ENCODE results near the gene ERMAP.
"Not testable (repeated sequence)": the region's sequence is repeated elsewhere in the genome, so short reads cannot be mapped to it uniquely, and the experiment has no call there.

ERMAP gene

DNA sequence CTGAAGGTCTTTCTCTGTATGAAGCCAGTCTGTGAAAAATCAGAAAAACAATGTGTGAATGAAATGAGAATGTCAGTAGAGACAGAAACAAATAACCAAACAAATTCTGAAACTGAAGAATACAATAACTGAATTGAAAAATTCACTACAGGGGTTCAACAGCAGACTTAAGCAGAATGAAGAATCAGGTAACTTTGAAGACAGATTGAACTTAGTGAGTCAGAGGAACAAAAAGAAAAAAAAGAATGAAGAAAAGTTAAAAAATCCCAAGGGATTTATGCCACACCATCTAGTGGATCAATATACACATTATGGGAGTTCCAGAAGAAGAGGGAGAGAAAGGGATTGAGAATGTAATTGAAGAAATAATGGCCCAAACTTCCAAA, 44.1 kb downstream of the ERMAP start:
- Histone ChIP-seq H3K9ac (ENCODE audit: low read depth, low read length) (no peak overlapping the region), H3K36me3 (ENCODE audit: control insufficient read depth, insufficient read depth, low read length) (no peaks in the 10 kb centered on the region), H3K4me3 (ENCODE audit: low read depth, low read length) (no peak overlapping the region), H3K9me3 (ENCODE audit: control insufficient read depth, insufficient read depth, low read length) (no peaks in the 10 kb centered on the region), H3K27me3 (ENCODE audit: control insufficient read depth, insufficient read depth, low read length) (no peaks in the 10 kb centered on the region), H3K4me1 (ENCODE audit: control insufficient read depth, insufficient read depth, low read length) (no peaks in the 10 kb centered on the region)

DNA sequence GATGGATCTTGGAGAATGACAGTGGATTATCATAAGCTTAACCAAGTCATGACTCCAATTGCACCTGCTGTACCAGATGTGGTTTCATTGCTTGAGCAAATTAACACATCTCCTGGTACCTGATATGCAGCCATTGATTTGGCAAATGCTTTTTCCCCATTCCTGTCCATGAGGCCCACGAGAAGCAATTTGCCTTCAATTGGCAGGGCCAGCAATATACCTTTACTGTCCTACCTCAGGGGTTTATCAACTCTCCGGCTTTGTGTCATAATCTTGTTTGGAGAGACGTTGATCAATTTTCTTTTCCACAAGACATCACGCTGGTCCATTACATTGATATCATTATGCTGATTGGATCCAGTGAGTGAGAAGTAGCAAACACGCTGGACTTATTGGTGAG, 49.6 kb downstream of the ERMAP start:
- Histone ChIP-seq H3K27me3 (ENCODE audit: control insufficient read depth, insufficient read depth, low read length) (no peaks in the 10 kb centered on the region), H3K4me1 (ENCODE audit: control insufficient read depth, insufficient read depth, low read length) (no peaks in the 10 kb centered on the region), H3K9me3 (ENCODE audit: control insufficient read depth, insufficient read depth, low read length) (no peaks in the 10 kb centered on the region), H3K36me3 (ENCODE audit: control insufficient read depth, insufficient read depth, low read length) (no peaks in the 10 kb centered on the region), H3K4me3 (ENCODE audit: low read depth, low read length) (no peak overlapping the region), H3K9ac (ENCODE audit: low read depth, low read length) (no peak overlapping the region)

DNA sequence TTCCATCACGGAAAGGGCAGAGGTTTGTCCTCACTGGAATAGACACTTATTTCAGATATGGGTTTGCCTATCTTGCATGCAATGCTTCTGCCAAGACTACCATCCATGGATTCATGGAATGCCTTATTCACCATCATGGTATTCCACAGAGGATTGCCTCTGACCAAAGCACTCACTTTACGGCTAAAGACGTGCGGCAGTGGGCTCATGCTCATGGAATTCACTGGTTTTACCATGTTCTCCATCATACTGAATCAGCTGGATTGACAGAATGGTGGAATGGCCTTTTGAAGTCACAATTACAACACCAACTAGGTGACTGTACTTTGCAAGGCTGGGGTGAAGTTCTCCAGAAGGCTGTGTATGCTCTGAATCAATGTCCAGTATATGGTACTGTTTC, 51.5 kb downstream of the ERMAP start:
- not testable (repeated sequence) for H3K9ac ChIP-seq (ENCODE audit: low read depth, low read length); H3K9me3 ChIP-seq (ENCODE audit: control insufficient read depth, insufficient read depth, low read length); H3K36me3 ChIP-seq (ENCODE audit: control insufficient read depth, insufficient read depth, low read length); H3K27me3 ChIP-seq (ENCODE audit: control insufficient read depth, insufficient read depth, low read length); H3K4me1 ChIP-seq (ENCODE audit: control insufficient read depth, insufficient read depth, low read length); H3K4me3 ChIP-seq (ENCODE audit: low read depth, low read length)

DNA sequence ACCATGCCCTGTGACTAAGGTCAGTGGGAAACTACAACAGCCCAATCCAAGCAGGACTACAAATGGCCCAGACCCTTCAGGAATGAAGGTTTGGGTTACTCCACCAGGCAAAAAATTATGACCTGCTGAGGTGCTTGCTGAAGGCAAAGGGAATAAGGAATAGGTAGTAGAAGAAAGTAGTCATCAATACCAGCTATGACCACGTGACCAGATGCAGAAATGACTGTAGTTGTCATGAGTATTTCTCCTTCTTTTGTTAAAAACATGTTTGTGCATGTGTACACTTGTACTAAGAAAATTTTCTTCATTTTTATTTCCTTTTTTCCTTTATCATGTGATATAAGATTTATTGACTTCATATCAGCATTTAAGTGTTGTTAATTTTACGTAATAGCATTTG, 52.3 kb downstream of the ERMAP start:
- not testable (repeated sequence) for H3K4me1 ChIP-seq (ENCODE audit: control insufficient read depth, insufficient read depth, low read length); H3K9me3 ChIP-seq (ENCODE audit: control insufficient read depth, insufficient read depth, low read length); H3K4me3 ChIP-seq (ENCODE audit: low read depth, low read length); H3K9ac ChIP-seq (ENCODE audit: low read depth, low read length); H3K27me3 ChIP-seq (ENCODE audit: control insufficient read depth, insufficient read depth, low read length); H3K36me3 ChIP-seq (ENCODE audit: control insufficient read depth, insufficient read depth, low read length)

DNA sequence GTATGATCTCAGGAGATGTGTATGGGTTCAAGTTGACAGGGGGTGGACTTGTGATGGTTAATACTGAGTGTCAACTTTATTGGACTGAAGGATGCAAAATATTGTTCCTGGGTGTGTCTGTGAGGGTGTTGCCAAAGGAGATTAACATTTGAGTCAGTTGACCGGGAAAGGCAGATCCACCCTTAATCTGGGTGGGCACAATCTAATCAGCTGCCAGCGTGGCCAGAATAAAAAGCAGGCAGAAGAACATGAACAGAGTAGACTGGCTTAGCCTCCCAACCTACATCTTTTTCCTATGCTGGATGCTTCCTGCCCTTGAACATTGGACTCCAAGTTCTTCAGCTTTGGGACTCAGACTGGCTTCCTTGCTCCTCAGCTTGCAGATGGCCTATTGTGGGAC, 52.8 kb downstream of the ERMAP start:
- not testable (repeated sequence) for H3K9me3 ChIP-seq (ENCODE audit: control insufficient read depth, insufficient read depth, low read length); H3K4me1 ChIP-seq (ENCODE audit: control insufficient read depth, insufficient read depth, low read length); H3K36me3 ChIP-seq (ENCODE audit: control insufficient read depth, insufficient read depth, low read length); H3K9ac ChIP-seq (ENCODE audit: low read depth, low read length); H3K4me3 ChIP-seq (ENCODE audit: low read depth, low read length); H3K27me3 ChIP-seq (ENCODE audit: control insufficient read depth, insufficient read depth, low read length)

DNA sequence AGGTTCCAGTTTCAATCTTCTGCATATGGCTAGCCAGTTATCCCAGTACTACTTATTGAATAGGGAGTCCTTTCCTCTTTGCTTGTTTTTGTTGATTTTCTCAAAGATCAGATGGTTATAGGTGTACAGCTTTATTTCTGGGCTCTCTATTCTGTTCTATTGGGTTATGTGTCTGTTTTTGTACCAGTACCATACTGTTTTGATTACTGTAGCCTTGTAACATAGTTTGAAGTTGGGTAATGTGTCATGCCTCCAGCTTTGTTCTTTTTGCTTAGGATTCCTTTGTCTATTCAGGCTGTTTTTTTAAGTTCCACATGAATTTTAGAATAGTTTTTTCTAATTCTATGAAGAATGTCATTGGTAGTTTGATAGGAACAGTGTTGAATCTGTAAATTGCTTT, 56.2 kb downstream of the ERMAP start:
- not testable (repeated sequence) for H3K4me1 ChIP-seq (ENCODE audit: control insufficient read depth, insufficient read depth, low read length); H3K9ac ChIP-seq (ENCODE audit: low read depth, low read length); H3K9me3 ChIP-seq (ENCODE audit: control insufficient read depth, insufficient read depth, low read length); H3K36me3 ChIP-seq (ENCODE audit: control insufficient read depth, insufficient read depth, low read length); H3K4me3 ChIP-seq (ENCODE audit: low read depth, low read length); H3K27me3 ChIP-seq (ENCODE audit: control insufficient read depth, insufficient read depth, low read length)

DNA sequence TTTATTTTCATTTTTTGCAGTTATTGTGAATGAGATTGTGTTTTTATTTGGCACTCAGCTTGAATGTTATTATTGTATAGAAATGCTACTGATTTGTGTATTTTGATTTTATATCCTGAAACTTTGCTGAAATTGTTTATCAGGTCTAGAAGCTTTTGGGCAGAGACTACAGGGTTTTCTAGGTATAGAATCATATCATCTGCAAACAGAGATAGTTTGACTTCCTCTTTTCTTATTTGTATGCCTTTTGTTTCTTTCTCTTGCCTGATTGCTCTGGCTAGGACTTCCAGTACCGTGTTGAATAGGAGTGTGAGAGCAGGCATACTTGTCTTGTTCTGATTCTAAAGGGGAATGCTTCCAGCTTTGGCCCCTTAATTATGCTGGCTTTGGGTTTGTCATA, 56.7 kb downstream of the ERMAP start:
- no peaks in the 10 kb centered on the region for H3K27me3 ChIP-seq (ENCODE audit: control insufficient read depth, insufficient read depth, low read length)
- no peaks in the 10 kb centered on the region for H3K4me1 ChIP-seq (ENCODE audit: control insufficient read depth, insufficient read depth, low read length)
- H3K4me3 ChIP-seq (ENCODE audit: low read depth, low read length) = no peak overlapping the region
- H3K9ac ChIP-seq (ENCODE audit: low read depth, low read length) = no peak overlapping the region
- H3K9me3 ChIP-seq (ENCODE audit: control insufficient read depth, insufficient read depth, low read length) = no peaks in the 10 kb centered on the region
- H3K36me3 ChIP-seq (ENCODE audit: control insufficient read depth, insufficient read depth, low read length) = no peaks in the 10 kb centered on the region

DNA sequence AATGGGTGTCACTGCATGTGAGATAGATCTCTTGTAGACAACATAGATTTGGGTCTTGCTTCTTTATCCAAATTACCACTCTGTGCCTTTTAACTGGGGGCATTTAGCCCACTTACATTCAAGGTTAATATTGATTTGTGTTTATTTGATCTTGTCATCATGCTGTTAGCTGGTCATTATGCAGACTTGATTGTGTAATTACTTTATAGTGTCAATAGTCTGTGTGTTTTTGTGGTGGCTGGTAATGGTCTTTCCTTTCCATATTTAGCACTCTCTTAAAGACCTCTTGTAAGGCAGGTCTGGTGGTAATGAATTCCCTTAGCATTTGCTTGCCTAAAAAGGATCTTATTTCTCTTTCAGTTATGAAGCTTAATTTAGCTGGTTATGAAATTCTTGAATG, 59.1 kb downstream of the ERMAP start:
- H3K4me1 ChIP-seq (ENCODE audit: control insufficient read depth, insufficient read depth, low read length) = no peaks in the 10 kb centered on the region
- H3K9ac ChIP-seq (ENCODE audit: low read depth, low read length) = no peak overlapping the region
- no peaks in the 10 kb centered on the region for H3K9me3 ChIP-seq (ENCODE audit: control insufficient read depth, insufficient read depth, low read length)
- no peaks in the 10 kb centered on the region for H3K27me3 ChIP-seq (ENCODE audit: control insufficient read depth, insufficient read depth, low read length)
- no peak overlapping the region for H3K4me3 ChIP-seq (ENCODE audit: low read depth, low read length)
- no peaks in the 10 kb centered on the region for H3K36me3 ChIP-seq (ENCODE audit: control insufficient read depth, insufficient read depth, low read length)

DNA sequence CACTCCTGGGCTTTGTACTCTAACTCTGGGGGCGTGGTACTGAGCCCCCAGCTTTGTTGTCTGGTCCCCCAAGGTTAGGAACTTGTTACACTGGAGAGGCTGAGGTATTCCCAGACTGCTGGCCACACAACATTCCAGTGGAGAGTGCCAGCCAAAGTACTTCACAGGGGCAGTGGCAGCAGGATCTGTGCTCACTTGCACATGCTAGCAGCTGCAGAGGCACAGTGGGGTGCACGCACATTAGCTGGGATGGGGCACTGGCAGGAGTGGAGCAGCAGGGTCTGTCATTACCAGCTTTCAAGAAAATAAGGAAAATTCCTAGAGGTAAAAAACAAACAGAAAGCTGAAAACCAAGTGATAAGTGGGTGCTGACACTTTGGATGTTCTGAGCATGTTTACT, 60.5 kb downstream of the ERMAP start:
- Histone ChIP-seq H3K27me3 (ENCODE audit: control insufficient read depth, insufficient read depth, low read length) (no peaks in the 10 kb centered on the region), H3K4me3 (ENCODE audit: low read depth, low read length) (no peak overlapping the region), H3K4me1 (ENCODE audit: control insufficient read depth, insufficient read depth, low read length) (no peaks in the 10 kb centered on the region), H3K9ac (ENCODE audit: low read depth, low read length) (no peak overlapping the region), H3K36me3 (ENCODE audit: control insufficient read depth, insufficient read depth, low read length) (no peaks in the 10 kb centered on the region), H3K9me3 (ENCODE audit: control insufficient read depth, insufficient read depth, low read length) (no peaks in the 10 kb centered on the region)

DNA sequence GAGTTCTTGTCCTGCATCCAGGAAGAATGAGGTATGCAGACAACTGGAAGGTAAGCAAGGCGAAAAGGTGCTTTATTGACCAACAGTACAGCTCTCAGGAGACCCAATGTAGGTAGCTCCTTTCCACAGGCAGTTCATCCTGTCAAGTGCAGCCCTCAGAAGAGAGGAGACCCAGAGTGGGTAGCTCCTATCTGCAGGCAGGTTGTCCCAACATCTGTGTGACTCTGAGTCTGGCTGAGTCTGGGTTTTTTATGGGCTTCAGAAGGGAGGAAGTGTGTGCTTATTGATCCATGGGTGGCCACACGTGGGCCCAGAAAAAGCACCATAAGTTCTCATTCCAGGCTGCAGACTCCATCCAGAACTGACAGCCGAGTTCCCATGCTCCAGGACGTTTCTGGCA, 63.5 kb downstream of the ERMAP start:
- H3K27me3 ChIP-seq (ENCODE audit: control insufficient read depth, insufficient read depth, low read length) = no peaks in the 10 kb centered on the region
- H3K36me3 ChIP-seq (ENCODE audit: control insufficient read depth, insufficient read depth, low read length) = no peaks in the 10 kb centered on the region
- H3K4me1 ChIP-seq (ENCODE audit: control insufficient read depth, insufficient read depth, low read length) = no peaks in the 10 kb centered on the region
- no peak overlapping the region for H3K4me3 ChIP-seq (ENCODE audit: low read depth, low read length)
- H3K9ac ChIP-seq (ENCODE audit: low read depth, low read length) = no peak overlapping the region
- H3K9me3 ChIP-seq (ENCODE audit: control insufficient read depth, insufficient read depth, low read length) = no peaks in the 10 kb centered on the region

DNA sequence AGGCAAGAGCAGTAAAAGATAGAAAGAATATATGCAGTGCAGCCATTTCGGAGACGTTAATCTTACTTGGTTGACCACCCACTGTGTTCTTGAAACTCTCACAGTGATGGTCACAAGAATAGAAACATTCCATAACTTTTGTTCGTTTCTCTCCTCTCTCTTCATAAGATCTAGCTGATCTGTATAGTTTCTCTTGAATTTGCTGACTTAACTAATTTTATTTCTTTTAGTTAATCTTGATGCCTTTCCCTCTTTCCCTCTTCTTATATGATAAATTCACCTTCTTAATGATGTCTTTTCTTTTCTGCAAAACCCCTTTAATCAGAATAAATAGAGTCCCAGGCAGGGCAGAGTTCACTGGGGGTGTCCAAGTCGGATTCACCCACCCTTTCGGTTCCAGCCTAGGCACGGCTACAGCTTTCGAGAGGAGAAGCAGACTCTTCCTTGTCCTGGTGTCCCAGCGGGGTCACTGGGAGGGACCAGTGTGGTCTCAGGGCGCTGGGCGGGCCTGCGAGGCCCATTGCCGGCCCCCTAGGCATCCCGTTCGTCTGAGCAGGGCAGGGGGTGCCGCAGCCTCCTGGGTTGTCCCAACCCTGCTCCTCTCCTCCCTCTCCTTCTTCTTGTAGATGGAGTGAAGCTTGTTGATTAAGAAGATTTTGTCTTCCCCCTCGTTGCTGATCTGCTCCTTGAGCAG, 69.3 kb downstream of the ERMAP start:
- no peak overlapping the region for H3K4me3 ChIP-seq (ENCODE audit: low read depth, low read length)
- no peak overlapping the region for H3K9ac ChIP-seq (ENCODE audit: low read depth, low read length)
- no peaks in the 10 kb centered on the region for H3K36me3 ChIP-seq (ENCODE audit: control insufficient read depth, insufficient read depth, low read length)
- H3K27me3 ChIP-seq (ENCODE audit: control insufficient read depth, insufficient read depth, low read length) = peaks cover under 1% of the 10 kb centered on the region
- no peaks in the 10 kb centered on the region for H3K9me3 ChIP-seq (ENCODE audit: control insufficient read depth, insufficient read depth, low read length)
- no peaks in the 10 kb centered on the region for H3K4me1 ChIP-seq (ENCODE audit: control insufficient read depth, insufficient read depth, low read length)

DNA sequence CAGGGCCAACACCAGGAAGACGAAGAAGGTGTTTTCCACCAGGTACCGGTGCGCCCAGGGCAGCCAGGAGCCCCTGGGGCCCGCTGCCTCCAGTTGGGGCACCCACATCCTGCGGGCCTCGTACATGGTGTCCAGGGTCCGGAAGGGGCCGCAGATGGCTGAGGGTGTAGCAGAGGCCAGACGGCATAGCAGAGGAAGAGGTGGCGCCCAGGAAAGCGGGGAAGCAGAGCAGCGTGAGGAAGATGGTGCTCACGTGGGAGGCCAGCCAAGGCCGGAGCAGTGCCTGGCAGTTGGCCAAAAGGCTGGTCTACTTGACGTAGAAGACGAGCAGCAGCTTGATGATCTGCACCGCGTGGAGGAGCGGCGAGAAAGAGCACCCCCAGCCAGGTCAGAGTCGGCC, 69.9 kb downstream of the ERMAP start:
- Histone ChIP-seq H3K4me1 (ENCODE audit: control insufficient read depth, insufficient read depth, low read length) (no peaks in the 10 kb centered on the region), H3K9me3 (ENCODE audit: control insufficient read depth, insufficient read depth, low read length) (no peaks in the 10 kb centered on the region), H3K9ac (ENCODE audit: low read depth, low read length) (no peak overlapping the region)

DNA sequence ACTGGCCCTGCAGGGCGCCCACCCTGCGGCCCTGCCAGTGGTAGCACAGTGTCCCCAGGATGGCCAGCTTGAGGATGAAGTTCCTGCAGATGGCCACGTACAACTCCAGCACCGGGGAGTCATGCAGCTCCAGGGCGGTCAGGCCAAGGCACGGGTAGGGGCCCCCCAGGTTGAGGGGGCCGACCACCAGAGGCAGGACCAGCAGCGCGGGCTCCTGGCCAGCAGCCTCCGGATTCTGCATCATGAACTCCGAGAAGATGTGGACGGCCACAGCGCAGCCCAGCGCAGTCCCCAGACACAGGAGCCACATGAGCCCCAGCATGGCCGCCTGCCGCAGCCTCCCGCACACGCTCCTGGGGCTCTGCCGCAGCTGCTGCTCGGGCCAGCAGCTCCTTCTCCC, 70.4 kb downstream of the ERMAP start:
- H3K36me3 ChIP-seq (ENCODE audit: control insufficient read depth, insufficient read depth, low read length) = no peaks in the 10 kb centered on the region
- peaks cover 2% of the 10 kb centered on the region for H3K27me3 ChIP-seq (ENCODE audit: control insufficient read depth, insufficient read depth, low read length)
- no peak overlapping the region for H3K9ac ChIP-seq (ENCODE audit: low read depth, low read length)
- no peaks in the 10 kb centered on the region for H3K4me1 ChIP-seq (ENCODE audit: control insufficient read depth, insufficient read depth, low read length)
- H3K4me3 ChIP-seq (ENCODE audit: low read depth, low read length) = no peak overlapping the region
- H3K9me3 ChIP-seq (ENCODE audit: control insufficient read depth, insufficient read depth, low read length) = no peaks in the 10 kb centered on the region

More for the DNA sequence above, 69.9 kb downstream of the ERMAP start:
- Histone ChIP-seq H3K27me3 (ENCODE audit: control insufficient read depth, insufficient read depth, low read length) (peaks cover 2% of the 10 kb centered on the region), H3K4me3 (ENCODE audit: low read depth, low read length) (no peak overlapping the region), H3K36me3 (ENCODE audit: control insufficient read depth, insufficient read depth, low read length) (no peaks in the 10 kb centered on the region)
